ENCODE measurements around the gene PPARA. TPM values are rescaled to one million over a fixed set of nuclear protein-coding genes. Genes with fewer than 3 reads are reported as not detected.

PPARA gene
- total and polyA plus RNA-seq, 12 donors = 5.1 to 208 (median 37.4) TPM

DNA sequence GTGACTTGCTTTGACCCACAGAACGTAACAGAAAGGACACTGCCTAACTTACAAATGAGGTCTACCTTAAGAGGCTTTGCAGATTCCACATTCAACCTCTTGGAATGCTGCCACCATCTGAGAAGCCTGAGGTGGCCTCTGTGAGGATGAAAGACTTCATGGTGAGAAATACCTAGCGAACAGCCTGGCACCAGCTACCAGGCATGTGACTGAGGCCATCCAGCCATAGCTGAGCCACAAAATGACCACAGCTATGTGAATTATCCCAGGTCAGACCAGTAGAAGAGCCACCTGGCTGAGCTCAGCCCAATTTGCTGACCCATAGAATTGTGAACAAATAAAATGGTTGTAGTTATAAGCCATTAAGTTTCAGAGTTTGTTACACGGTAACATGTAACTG, 37.5 kb downstream of the PPARA start:
- Histone ChIP-seq H3K9me3 (replicated peaks in 1 of 3) (peaks cover 0 to 4% (median 0%) of the 10 kb centered on the region in 3 donors), H3K36me3 (replicated peaks in 1 of 2) (peaks cover 0 to 6% of the 10 kb centered on the region in 2 donors), H3K27me3 (no peaks in the 10 kb centered on the region), H3K4me3 (no peak overlapping the region), H3K4me1 (replicated peaks in 1 of 2) (no peaks in the 10 kb centered on the region), H3K27ac (no peak overlapping the region)
- DNase-seq = no peak
- intact Hi-C loops (cut with DNase I) = no loop called here
- WGBS, 4 donors = 94 to 97% (median 97%) methylated on average over 3 of the region's 3 CpGs
- TF ChIP-seq, protein P1, sequence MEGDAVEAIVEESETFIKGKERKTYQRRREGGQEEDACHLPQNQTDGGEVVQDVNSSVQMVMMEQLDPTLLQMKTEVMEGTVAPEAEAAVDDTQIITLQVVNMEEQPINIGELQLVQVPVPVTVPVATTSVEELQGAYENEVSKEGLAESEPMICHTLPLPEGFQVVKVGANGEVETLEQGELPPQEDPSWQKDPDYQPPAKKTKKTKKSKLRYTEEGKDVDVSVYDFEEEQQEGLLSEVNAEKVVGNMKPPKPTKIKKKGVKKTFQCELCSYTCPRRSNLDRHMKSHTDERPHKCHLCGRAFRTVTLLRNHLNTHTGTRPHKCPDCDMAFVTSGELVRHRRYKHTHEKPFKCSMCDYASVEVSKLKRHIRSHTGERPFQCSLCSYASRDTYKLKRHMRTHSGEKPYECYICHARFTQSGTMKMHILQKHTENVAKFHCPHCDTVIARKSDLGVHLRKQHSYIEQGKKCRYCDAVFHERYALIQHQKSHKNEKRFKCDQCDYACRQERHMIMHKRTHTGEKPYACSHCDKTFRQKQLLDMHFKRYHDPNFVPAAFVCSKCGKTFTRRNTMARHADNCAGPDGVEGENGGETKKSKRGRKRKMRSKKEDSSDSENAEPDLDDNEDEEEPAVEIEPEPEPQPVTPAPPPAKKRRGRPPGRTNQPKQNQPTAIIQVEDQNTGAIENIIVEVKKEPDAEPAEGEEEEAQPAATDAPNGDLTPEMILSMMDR (IDR thresholded peaks at IDR 0.05) = no peak
- TF ChIP-seq POLR2A (IDR thresholded peaks at IDR 0.05) = no peak

DNA sequence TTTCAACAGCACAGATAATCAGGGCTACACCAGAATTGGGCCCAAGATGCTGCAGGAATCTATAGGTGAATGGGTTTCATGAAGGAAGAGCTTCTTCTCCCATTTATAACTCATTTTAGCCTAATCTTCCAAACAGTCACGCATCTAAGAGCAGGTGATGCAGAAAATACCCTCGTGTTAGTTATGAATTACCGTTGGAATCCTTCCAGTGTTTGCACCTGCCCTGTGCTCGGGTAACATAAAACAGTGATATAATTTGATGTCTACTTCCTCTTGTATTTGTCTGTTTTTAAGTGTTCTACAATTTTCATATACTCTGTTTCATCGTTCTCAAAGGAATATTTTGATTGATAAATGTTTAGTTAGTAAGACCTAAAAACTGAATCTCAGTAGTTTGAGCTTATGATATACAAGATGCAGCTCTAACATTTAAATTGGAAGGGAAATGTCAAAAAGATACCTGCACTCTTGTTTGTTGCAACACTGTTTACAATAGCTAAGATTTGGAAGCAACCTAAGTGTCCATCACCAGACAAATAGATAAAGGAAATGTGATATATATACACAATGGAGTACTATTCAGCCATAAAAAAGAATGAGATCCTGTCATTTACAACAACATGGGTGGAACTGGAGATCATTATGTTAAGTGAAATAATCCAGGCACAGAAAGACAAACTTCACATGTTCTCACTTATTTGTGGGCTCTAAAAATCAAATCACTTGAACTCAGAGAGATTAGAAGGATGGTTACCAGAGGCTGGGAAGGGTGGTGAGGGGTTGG, 42.1 kb downstream of the PPARA start:
- H3K4me1 ChIP-seq (replicated peaks in 1 of 2) = no peaks in the 10 kb centered on the region
- H3K9me3 ChIP-seq (replicated peaks in 1 of 3) = peaks cover 0 to 4% (median 0%) of the 10 kb centered on the region in 3 donors
- DNase-seq = no peak
- H3K27ac ChIP-seq = no peak overlapping the region
- TF ChIP-seq, protein P1 (IDR thresholded peaks at IDR 0.05) = no peak
- TF ChIP-seq POLR2A (IDR thresholded peaks at IDR 0.05) = no peak
- H3K4me3 ChIP-seq = no peak overlapping the region
- WGBS, 4 donors = 91 to 97% (median 92%) methylated on average over 5 of the region's 5 CpGs
- intact Hi-C loops (cut with DNase I) = no loop called here
- H3K36me3 ChIP-seq (replicated peaks in 1 of 2) = no peaks in the 10 kb centered on the region
- no peaks in the 10 kb centered on the region for H3K27me3 ChIP-seq

DNA sequence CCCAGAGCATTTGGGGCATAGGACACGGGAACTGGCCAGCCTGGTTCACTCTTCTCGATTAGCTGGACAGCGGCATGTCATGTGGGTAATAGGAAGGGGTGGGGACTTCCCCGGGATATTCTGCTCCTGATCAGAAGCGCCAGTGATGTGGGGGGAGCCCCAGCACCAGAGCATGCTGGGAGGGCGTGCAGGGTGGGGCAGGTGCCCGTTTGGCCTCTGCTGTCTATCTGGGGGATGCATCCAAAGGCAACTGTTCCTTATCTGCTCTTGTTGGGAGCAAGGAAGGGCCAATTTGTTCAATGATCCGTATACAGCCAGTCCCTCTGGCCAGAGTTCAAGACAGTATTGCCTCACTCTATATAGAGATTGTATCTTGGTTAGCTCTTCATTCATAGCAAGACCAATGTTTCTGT, 43.6 kb downstream of the PPARA start:
- H3K36me3 ChIP-seq (replicated peaks in 1 of 2) = peaks cover 0 to 4% of the 10 kb centered on the region in 2 donors
- H3K4me1 ChIP-seq (replicated peaks in 1 of 2) = no peaks in the 10 kb centered on the region
- no peaks in the 10 kb centered on the region for H3K27me3 ChIP-seq
- intact Hi-C loops (cut with DNase I) = no loop called here
- H3K4me3 ChIP-seq = no peak overlapping the region
- TF ChIP-seq, protein P1 (IDR thresholded peaks at IDR 0.05) = no peak
- TF ChIP-seq POLR2A (IDR thresholded peaks at IDR 0.05) = no peak
- peak in 1 of 7 donors; percentile 34 for DNase-seq
- 65 to 76% (median 75%) methylated on average over 5 to 8 of the region's 8 CpGs for WGBS, 4 donors
- H3K27ac ChIP-seq = peak overlapping the region in 1 of 5 donors; percentile 13
- H3K9me3 ChIP-seq (replicated peaks in 1 of 3) = no peaks in the 10 kb centered on the region

DNA sequence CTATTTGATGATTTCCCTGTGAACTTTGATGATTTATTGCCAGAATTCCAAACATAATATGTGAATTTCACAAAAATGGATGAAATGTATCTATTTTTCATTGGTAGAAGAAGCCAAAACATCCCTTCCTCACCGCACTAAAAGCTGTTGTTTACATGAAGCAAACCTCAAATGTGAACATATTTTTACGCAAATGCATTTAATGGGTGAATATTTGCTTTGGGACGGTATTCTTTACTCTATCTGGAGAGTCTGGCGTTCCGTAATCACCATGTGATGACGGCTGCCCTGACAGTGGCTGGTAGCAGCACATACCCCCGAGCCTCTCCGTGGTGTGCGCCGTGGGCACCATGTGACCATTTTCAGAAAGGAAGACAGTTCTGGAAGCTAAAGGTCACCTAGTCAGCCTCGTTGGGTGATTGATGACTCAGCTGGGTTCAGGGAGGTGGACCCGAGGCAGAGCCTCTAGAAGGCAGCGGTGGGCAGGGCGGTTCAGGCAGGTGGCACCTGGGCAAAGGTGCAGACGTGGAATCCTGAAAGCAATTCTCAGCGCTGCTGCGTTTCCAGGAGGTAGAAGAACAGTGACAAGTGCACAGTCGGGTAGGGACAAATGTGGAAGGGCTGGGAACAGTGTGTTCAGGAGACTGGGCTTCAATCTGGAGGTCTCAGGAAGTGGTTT, 45.3 kb downstream of the PPARA start:
- peak overlapping the region in 2 of 5 donors; percentile 31 to 55 for H3K27ac ChIP-seq
- intact Hi-C loops (cut with DNase I) = no loop called here
- no peaks in the 10 kb centered on the region for H3K9me3 ChIP-seq (replicated peaks in 1 of 3)
- H3K27me3 ChIP-seq = no peaks in the 10 kb centered on the region
- DNase-seq = peak in 6 of 7 donors; percentile 29 to 52 (median 40)
- no peaks in the 10 kb centered on the region for H3K4me1 ChIP-seq (replicated peaks in 1 of 2)
- TF ChIP-seq POLR2A (IDR thresholded peaks at IDR 0.05) = no peak
- TF ChIP-seq, protein P1 (IDR thresholded peaks at IDR 0.05) = no peak
- peaks cover 0 to 21% of the 10 kb centered on the region in 2 donors for H3K36me3 ChIP-seq (replicated peaks in 1 of 2)
- 56 to 78% (median 65%) methylated on average over 18 of the region's 18 CpGs for WGBS, 4 donors
- H3K4me3 ChIP-seq = no peak overlapping the region
